GM18907 (cell line): ENCODE measurements around the gene PRKCH.

Experiments used
- ATAC-seq: cut with Tn5 transposase; IDR thresholded peaks from one replicate; pipeline ENCODE4 v1.9.1; 2021; ENCODE audit warnings: mild to moderate bottlenecking, moderate library complexity; ENCODE audit not compliant: unreplicated experiment

The PRKCH gene

GRCh38 chr14:61575551-61576150 lies 254.3 kb downstream of the PRKCH start:
- no peak for ATAC-seq

GRCh38 chr14:61577506-61577931 lies 256.1 kb downstream of the PRKCH start:
- ATAC-seq = no peak

GRCh38 chr14:61578745-61579144 lies 257.4 kb downstream of the PRKCH start:
- ATAC-seq = no peak

GRCh38 chr14:61581340-61581739 lies 260.0 kb downstream of the PRKCH start:
- no peak for ATAC-seq

- ATAC-seq = no peak
Measured at GRCh38 chr14:61581955-61582615, 260.7 kb downstream of the PRKCH start.

GRCh38 chr14:61582815-61583214 lies 261.4 kb downstream of the PRKCH start:
- ATAC-seq = no peak

- no peak for ATAC-seq
Measured at GRCh38 chr14:61584331-61584741, 263.0 kb downstream of the PRKCH start.

- no peak for ATAC-seq
Measured at GRCh38 chr14:61585598-61586543, 264.5 kb downstream of the PRKCH start.

- no peak for ATAC-seq
Measured at GRCh38 chr14:61586544-61587055, 265.2 kb downstream of the PRKCH start.

- no peak for ATAC-seq
Measured at GRCh38 chr14:61587081-61587713, 265.8 kb downstream of the PRKCH start.

- ATAC-seq = no peak
Measured at GRCh38 chr14:61588419-61588901, 267.1 kb downstream of the PRKCH start.

- ATAC-seq = no peak
Measured at GRCh38 chr14:61589691-61590581, 268.6 kb downstream of the PRKCH start.

- no peak for ATAC-seq
Measured at GRCh38 chr14:61591862-61592261, 270.5 kb downstream of the PRKCH start.

- no peak for ATAC-seq
Measured at GRCh38 chr14:61593330-61593729, 272.0 kb downstream of the PRKCH start.

GRCh38 chr14:61596990-61597389 lies 275.6 kb downstream of the PRKCH start:
- ATAC-seq = no peak

- no peak for ATAC-seq
Measured at GRCh38 chr14:61598980-61599379, 277.6 kb downstream of the PRKCH start.

- no peak for ATAC-seq
Measured at GRCh38 chr14:61599942-61600341, 278.6 kb downstream of the PRKCH start.
